Skeletal muscle tissue (tissue), 4 donors: ENCODE measurements around the gene SNTG2. TPM values are rescaled to one million over a fixed set of nuclear protein-coding genes. Genes with fewer than 3 reads are reported as not detected.

Source experiments
- H3K27ac ChIP-seq: one replicate; pipeline ENCODE4 v1.7.0; 2013; ENCODE audit warnings: mild to moderate bottlenecking, low read depth, low read length, inconsistent platforms
- H3K27me3 ChIP-seq, 3 donors: one replicate each; pipeline ENCODE4 v1.7.0; 2013; ENCODE audit warnings: low read length in 3 of 3; ENCODE audit not compliant: control insufficient read depth in 3 of 3, insufficient read depth in 3 of 3
- H3K36me3 ChIP-seq, 3 donors: one replicate each; pipeline ENCODE4 v1.7.0; 2013; ENCODE audit warnings: low read length in 3 of 3; ENCODE audit not compliant: control insufficient read depth in 3 of 3, insufficient read depth in 3 of 3
- H3K4me1 ChIP-seq, 3 donors: one replicate each; pipeline ENCODE4 v1.7.0; 2013; ENCODE audit warnings: low read length in 3 of 3, mild to moderate bottlenecking in 3 of 3; ENCODE audit not compliant: control insufficient read depth in 3 of 3, insufficient read depth in 3 of 3
- H3K4me3 ChIP-seq, 3 donors: one replicate each; pipeline ENCODE4 v1.7.0; 2013; ENCODE audit warnings: low read length in 3 of 3
- H3K9ac ChIP-seq, 3 donors: one replicate each; pipeline ENCODE4 v1.7.0; 2013; ENCODE audit warnings: low read length in 3 of 3, mild to moderate bottlenecking in 3 of 3, moderate library complexity in 2 of 3, low read depth in 1 of 3
- H3K9me3 ChIP-seq, 3 donors: one replicate each; pipeline ENCODE4 v1.7.0; 2013; ENCODE audit warnings: low read length in 3 of 3; ENCODE audit not compliant: control insufficient read depth in 3 of 3
- total RNA-seq: library from RNA; depleted of rRNA; stranded (reverse); fragments of >200 nt; gene quantifications from one replicate; pipeline ENCODE4 v1.2.3, GENCODE V29; 2014
- donor health status: Osteomylitis.

SNTG2 gene
- total RNA-seq, 1 donor from 2014 or later, result under 0.01 TPM

GRCh38 chr2:1305342-1306013 is 354.8 kb downstream of the SNTG2 start:
- H3K27me3 ChIP-seq, result peaks cover 0 to 5% (median 5%) of the 10 kb centered on the region in 3 donors
- no peaks in the 10 kb centered on the region for H3K4me1 ChIP-seq
- H3K27ac ChIP-seq, result no peak overlapping the region

DNA sequence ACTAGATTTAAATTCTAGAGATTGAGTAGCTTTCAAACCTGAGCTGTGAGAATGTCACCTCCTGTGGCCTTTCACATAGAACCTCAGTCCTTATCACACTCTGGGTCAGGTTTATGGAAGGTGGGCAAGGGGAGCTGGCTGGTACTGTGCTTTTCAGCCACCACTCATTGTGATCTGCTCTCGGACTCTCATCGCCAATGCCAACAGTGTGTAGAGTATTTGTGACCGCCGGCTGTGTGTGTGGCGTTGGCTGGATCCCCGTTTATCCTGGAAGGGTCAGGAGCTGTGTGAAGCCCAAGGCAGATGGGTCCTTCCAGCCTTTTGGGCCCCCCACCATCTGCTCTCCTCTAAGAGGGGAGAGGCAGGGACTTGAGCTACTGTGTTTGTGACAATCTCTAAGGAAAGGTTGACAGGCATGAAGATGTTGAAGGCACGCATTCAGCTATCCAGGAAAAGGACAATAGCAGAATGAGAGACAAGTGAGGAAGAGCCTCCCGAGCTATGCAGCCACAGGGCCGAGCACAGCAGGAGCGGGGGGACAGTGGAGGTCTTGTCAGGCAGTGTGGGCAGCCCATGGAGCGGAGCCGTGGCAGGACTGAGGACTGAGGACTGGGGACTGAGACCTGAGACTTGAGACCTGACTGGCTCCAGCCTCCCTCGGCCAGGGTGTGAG is 355.5 kb downstream of the SNTG2 start:
- Histone ChIP-seq H3K4me1 (no peaks in the 10 kb centered on the region), H3K27me3 (peaks cover 0 to 5% (median 5%) of the 10 kb centered on the region in 3 donors), H3K27ac (no peak overlapping the region), H3K36me3 (no peaks in the 10 kb centered on the region), H3K9ac (no peak overlapping the region), H3K9me3 (no peaks in the 10 kb centered on the region), H3K4me3 (no peak overlapping the region)

More at GRCh38 chr2:1305342-1306013, 354.8 kb downstream of the SNTG2 start:
- H3K36me3 ChIP-seq, result no peaks in the 10 kb centered on the region
- H3K4me3 ChIP-seq, result no peak overlapping the region
- no peak overlapping the region for H3K9ac ChIP-seq
- peaks cover 0 to 1% (median 0%) of the 10 kb centered on the region in 3 donors for H3K9me3 ChIP-seq

GRCh38 chr2:1306687-1307516 is 356.3 kb downstream of the SNTG2 start:
- Histone ChIP-seq H3K36me3 (no peaks in the 10 kb centered on the region), H3K27ac (no peak overlapping the region), H3K4me3 (no peak overlapping the region), H3K9me3 (no peaks in the 10 kb centered on the region), H3K4me1 (no peaks in the 10 kb centered on the region), H3K9ac (no peak overlapping the region), H3K27me3 (peaks cover 0 to 5% (median 5%) of the 10 kb centered on the region in 3 donors)

- no peaks in the 10 kb centered on the region for H3K36me3 ChIP-seq
- H3K27ac ChIP-seq, result no peak overlapping the region
- H3K9ac ChIP-seq, result no peak overlapping the region
- H3K4me1 ChIP-seq, result no peaks in the 10 kb centered on the region
- peaks cover 0 to 5% (median 5%) of the 10 kb centered on the region in 3 donors for H3K27me3 ChIP-seq
- no peak overlapping the region for H3K4me3 ChIP-seq
- no peaks in the 10 kb centered on the region for H3K9me3 ChIP-seq
Measured at GRCh38 chr2:1307670-1308069, 357.0 kb downstream of the SNTG2 start.

DNA sequence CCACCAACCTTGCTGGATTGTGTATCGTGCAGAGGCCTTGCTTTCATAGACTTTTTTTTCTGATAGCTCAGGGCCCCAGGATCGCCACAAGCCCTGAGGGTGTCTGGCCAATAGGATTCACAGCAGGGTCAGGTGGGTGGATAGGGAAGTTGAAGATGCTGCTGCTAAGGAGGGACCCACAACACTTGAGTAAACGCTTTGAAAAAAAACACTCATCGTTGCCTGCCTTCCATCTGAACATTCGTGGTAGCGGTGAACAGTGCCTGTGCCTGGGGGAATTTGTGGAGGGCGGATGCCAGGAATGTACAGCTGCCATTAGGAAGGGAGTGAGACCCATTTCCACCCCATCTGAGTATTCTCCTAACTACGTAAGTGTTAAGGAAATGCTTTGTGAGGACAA is 358.0 kb downstream of the SNTG2 start:
- Histone ChIP-seq H3K4me3 (no peak overlapping the region), H3K4me1 (no peaks in the 10 kb centered on the region), H3K9me3 (no peaks in the 10 kb centered on the region), H3K27ac (no peak overlapping the region), H3K27me3 (peaks cover 2 to 5% (median 5%) of the 10 kb centered on the region in 3 donors), H3K9ac (no peak overlapping the region), H3K36me3 (no peaks in the 10 kb centered on the region)

- H3K4me1 ChIP-seq, result no peaks in the 10 kb centered on the region
- H3K9ac ChIP-seq, result no peak overlapping the region
- H3K27ac ChIP-seq, result no peak overlapping the region
- no peaks in the 10 kb centered on the region for H3K9me3 ChIP-seq
- peaks cover 4 to 5% (median 5%) of the 10 kb centered on the region in 3 donors for H3K27me3 ChIP-seq
- H3K36me3 ChIP-seq, result no peaks in the 10 kb centered on the region
- no peak overlapping the region for H3K4me3 ChIP-seq
Measured at GRCh38 chr2:1309507-1309906, 358.9 kb downstream of the SNTG2 start.

DNA sequence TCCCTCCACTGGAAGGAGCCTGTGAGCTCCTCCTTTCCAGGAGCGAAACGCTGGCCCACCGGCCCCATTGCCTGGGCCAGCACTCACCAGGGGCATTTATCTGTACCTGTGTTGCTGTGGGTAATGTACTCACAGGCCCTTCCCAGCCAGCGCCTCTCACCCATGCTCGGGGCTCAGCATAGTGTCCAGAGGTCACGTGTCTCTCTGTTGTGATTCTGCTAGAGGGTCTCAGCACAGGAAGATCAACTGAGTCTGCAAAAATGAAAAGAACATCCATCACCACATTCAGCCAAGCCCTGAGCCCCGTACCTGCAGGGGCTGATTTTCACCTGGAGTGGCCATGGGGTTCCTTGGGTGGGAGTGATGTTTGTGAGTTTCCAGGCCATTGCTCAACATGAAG is 359.6 kb downstream of the SNTG2 start:
- H3K4me1 ChIP-seq, result no peaks in the 10 kb centered on the region
- H3K27me3 ChIP-seq, result peaks cover 4 to 5% (median 5%) of the 10 kb centered on the region in 3 donors
- no peak overlapping the region for H3K4me3 ChIP-seq
- H3K36me3 ChIP-seq, result no peaks in the 10 kb centered on the region
- H3K9me3 ChIP-seq, result no peaks in the 10 kb centered on the region
- H3K27ac ChIP-seq, result no peak overlapping the region
- H3K9ac ChIP-seq, result no peak overlapping the region

- peaks cover 4 to 5% (median 5%) of the 10 kb centered on the region in 3 donors for H3K27me3 ChIP-seq
- H3K27ac ChIP-seq, result no peak overlapping the region
- no peaks in the 10 kb centered on the region for H3K4me1 ChIP-seq
- H3K4me3 ChIP-seq, result no peak overlapping the region
- no peaks in the 10 kb centered on the region for H3K9me3 ChIP-seq
- H3K36me3 ChIP-seq, result no peaks in the 10 kb centered on the region
- no peak overlapping the region for H3K9ac ChIP-seq
Measured at GRCh38 chr2:1310866-1311265, 360.2 kb downstream of the SNTG2 start.

GRCh38 chr2:1313240-1313924 is 362.7 kb downstream of the SNTG2 start:
- Histone ChIP-seq H3K27ac (no peak overlapping the region), H3K9ac (no peak overlapping the region), H3K9me3 (no peaks in the 10 kb centered on the region), H3K4me1 (no peaks in the 10 kb centered on the region), H3K4me3 (no peak overlapping the region), H3K27me3 (peaks cover 0 to 6% (median 0%) of the 10 kb centered on the region in 3 donors), H3K36me3 (no peaks in the 10 kb centered on the region)
